ENCODE measurements around the gene COL18A1. TPM values are rescaled to one million over a fixed set of nuclear protein-coding genes. Genes with fewer than 3 reads are reported as not detected.

Gene COL18A1
- total RNA-seq, 1 experiment from 2014 or later = 676 TPM

- intact Hi-C loops (cut with micrococcal nuclease; ENCODE audit: unreplicated experiment) (no loop called here), in situ Hi-C loops (cut with HindIII; ENCODE audit: low pct_unique_long_range_greater_than_20kb, low sequenced_read_pairs) (no loop called here)
- no peaks in the 10 kb centered on the region; the same call in none of the 2 replicates for H3K36me3 ChIP-seq (ENCODE audit: control insufficient read depth, insufficient read depth, low read length)
- TF ChIP-seq TCF7L2 (IDR thresholded peaks at IDR 0.05; ENCODE audit: low read depth, low read length) (no peak), SIN3A (IDR thresholded peaks at IDR 0.05; ENCODE audit: borderline replicate concordance, insufficient read depth, low read depth, low read length) (no peak), REST (IDR thresholded peaks at IDR 0.05; ENCODE audit: insufficient read depth in 1 of 2, low read depth in 2 of 2, low read length in 1 of 2) (no peak)
- no peak for ATAC-seq
- no peak overlapping the region for H3K27ac ChIP-seq (ENCODE audit: low read length)
- no peak for DNase-seq (ENCODE audit: low read depth, low spot score)
- peaks cover 3% of the 10 kb centered on the region; the same call in 1 of the 2 replicates for H3K4me1 ChIP-seq (ENCODE audit: control insufficient read depth, insufficient read depth, low read length)
- BruUV-seq (replicated peaks) = no TSS peak
- ChIA-PET CTCF (no interaction called here), POLR2A (no interaction called here)
- H3K27me3 ChIP-seq (ENCODE audit: control insufficient read depth, insufficient read depth, low read length) = no peaks in the 10 kb centered on the region
- no peak overlapping the region for H3K4me3 ChIP-seq (ENCODE audit: low read depth in 2 of 2, low read length in 2 of 2)
- H3K9me3 ChIP-seq (ENCODE audit: control insufficient read depth, insufficient read depth, low read depth, low read length) = no peaks in the 10 kb centered on the region
Measured at GRCh38 chr21:45504021-45504515, 99.1 kb downstream of the COL18A1 start.

GRCh38 chr21:45504516-45505415 is 99.8 kb downstream of the COL18A1 start:
- H3K27ac ChIP-seq (ENCODE audit: low read length) = no peak overlapping the region
- intact Hi-C loops (cut with micrococcal nuclease; ENCODE audit: unreplicated experiment) = no loop called here
- in situ Hi-C loops (cut with HindIII; ENCODE audit: low pct_unique_long_range_greater_than_20kb, low sequenced_read_pairs) = no loop called here
- H3K9me3 ChIP-seq (ENCODE audit: control insufficient read depth, insufficient read depth, low read depth, low read length) = no peaks in the 10 kb centered on the region
- H3K4me3 ChIP-seq (ENCODE audit: low read depth in 2 of 2, low read length in 2 of 2) = no peak overlapping the region
- no TSS peak for BruUV-seq (replicated peaks)
- no peak for DNase-seq (ENCODE audit: low read depth, low spot score)
- no peaks in the 10 kb centered on the region; the same call in none of the 2 replicates for H3K36me3 ChIP-seq (ENCODE audit: control insufficient read depth, insufficient read depth, low read length)
- POLR2A ChIA-PET = no interaction called here
- CTCF ChIA-PET = no interaction called here
- ATAC-seq = no peak
- no peaks in the 10 kb centered on the region for H3K27me3 ChIP-seq (ENCODE audit: control insufficient read depth, insufficient read depth, low read length)
- TF ChIP-seq TCF7L2 (IDR thresholded peaks at IDR 0.05; ENCODE audit: low read depth, low read length) (no peak), REST (IDR thresholded peaks at IDR 0.05; ENCODE audit: insufficient read depth in 1 of 2, low read depth in 2 of 2, low read length in 1 of 2) (no peak), POLR2AphosphoS5 (IDR thresholded peaks at IDR 0.05; ENCODE audit: low read depth, low read length) (no peak), CTCF (IDR thresholded peaks at IDR 0.05) (no peak), SIN3A (IDR thresholded peaks at IDR 0.05; ENCODE audit: borderline replicate concordance, insufficient read depth, low read depth, low read length) (no peak)
- H3K4me1 ChIP-seq (ENCODE audit: control insufficient read depth, insufficient read depth, low read length) = peaks cover 3% of the 10 kb centered on the region; the same call in 1 of the 2 replicates

All from Panc1 (cell line).